Measurements from ENCODE around the gene SH3PXD2A. TPM values are rescaled to one million over a fixed set of nuclear protein-coding genes. Genes with fewer than 3 reads are reported as not detected.
"Not testable (repeated sequence)": the region's sequence is repeated elsewhere in the genome, so short reads cannot be mapped to it uniquely, and the experiment has no call there.

Gene SH3PXD2A
- polyA plus RNA-seq, 3 donors: 3.0 to 61.0 (median 36.1) TPM

DNA sequence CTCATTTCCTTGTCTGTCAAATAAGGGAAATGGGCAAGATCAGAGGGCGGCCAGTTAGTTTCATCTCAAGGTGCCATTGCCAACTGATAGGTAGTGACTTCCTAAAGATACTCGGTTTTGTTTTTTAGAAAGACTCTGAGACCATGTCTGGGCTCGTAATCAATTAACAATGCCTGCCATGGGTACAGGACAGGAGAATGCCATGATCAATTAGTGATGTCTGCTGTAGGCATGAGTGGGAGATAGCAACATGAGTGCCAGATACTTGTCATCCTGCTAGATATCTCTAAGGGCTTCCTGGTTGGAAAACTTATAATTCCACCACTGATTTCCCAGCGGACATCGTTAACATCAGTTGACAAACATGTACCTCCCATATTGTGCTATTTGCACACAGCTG lies 64.8 kb downstream of the SH3PXD2A start:
- WGBS, 3 donors: 91 to 95% (median 93%) methylated on average over 5 of the region's 5 CpGs
- H3K27ac ChIP-seq (ENCODE audit: low read depth, low read length): no peak overlapping the region

- 44 to 67% (median 49%) methylated on average over 7 of the region's 7 CpGs for WGBS, 3 donors
- H3K27ac ChIP-seq (ENCODE audit: low read depth, low read length): no peak overlapping the region
Observed at GRCh38 chr10:103789771-103790201, 65.6 kb downstream of the SH3PXD2A start.

DNA sequence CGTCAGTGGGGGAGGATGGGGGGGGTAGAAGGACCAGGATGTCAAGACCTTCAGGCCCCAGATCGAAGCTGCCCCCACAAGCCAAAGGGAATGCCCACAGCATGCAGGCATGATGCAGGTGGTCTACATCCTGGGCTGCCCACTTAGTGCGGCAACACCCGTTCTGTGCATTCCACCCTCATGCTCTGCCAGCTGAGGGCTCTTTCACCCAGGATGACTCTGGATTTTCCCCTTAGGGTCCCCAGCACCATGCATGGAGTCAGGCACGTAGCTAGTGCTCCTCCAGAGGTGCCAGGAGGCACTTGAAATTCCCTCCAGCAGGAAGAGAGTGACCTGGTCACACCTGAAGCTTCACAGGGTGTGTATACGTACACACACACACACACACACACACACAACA lies 66.2 kb downstream of the SH3PXD2A start:
- no peak overlapping the region for H3K27ac ChIP-seq (ENCODE audit: low read depth, low read length)
- WGBS, 3 donors: 78 to 89% (median 89%) methylated on average over 6 of the region's 6 CpGs

GRCh38 chr10:103787331-103787730 lies 68.0 kb downstream of the SH3PXD2A start:
- no peak overlapping the region for H3K27ac ChIP-seq (ENCODE audit: low read depth, low read length)
- WGBS, 3 donors: 46 to 88% (median 76%) methylated on average over 3 of the region's 3 CpGs

DNA sequence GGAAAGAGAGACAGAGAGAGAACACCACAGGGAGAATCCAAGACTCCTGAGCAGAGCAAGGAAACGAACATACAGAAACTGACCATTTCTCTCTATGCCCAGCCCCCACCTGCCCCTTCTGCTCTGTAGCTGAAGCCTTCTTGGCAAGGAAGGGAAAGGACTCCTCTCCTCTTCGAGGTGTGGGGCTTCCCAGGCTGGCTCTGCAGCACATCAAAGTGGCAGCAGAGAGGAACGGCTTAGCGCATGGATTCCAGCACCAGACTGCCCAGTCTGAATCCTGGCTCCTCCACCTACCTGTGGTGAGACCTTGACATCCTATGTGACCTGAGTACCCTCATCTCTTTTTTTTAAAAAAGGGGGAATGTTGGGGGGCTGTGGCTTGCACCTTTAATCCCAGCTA lies 69.4 kb downstream of the SH3PXD2A start:
- no peak overlapping the region for H3K27ac ChIP-seq (ENCODE audit: low read depth, low read length)
- 67 to 82% (median 79%) methylated on average over 4 of the region's 4 CpGs for WGBS, 3 donors

DNA sequence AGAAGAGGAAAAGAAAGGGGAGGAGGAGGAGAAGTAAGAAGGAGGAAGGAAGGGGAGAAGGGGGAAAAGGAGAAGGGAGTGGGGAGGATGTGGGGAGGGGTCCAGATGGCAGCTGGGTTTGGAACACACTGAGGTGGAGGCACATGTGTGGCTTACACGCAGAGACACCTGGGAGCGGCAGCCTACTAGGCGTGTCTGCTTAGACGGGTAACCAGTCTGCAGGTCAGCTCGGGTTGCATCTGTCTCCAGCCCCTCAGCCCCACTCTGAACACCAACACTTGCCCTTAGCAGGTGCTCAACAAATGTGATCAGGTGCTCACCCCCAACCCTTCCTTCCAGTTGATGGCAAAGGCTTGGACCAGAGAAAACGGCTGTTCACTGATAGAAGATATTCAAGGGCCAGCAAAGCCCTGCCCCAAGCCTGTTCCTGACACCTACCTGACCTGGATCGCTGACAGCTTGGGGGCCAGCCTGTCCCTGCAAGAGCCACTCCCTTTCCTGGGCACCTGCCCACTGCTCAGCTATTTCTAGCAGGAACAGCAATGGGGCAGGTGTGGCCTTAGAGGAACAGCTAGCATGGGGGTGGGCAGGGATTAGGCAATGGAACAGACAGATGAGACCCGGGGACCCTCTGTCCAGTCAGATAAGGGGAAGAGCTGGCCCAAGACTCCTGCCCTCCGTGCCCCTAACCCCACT lies 70.5 kb downstream of the SH3PXD2A start:
- H3K27ac ChIP-seq (ENCODE audit: low read depth, low read length): no peak overlapping the region
- 80 to 81% (median 80%) methylated on average over 9 of the region's 9 CpGs for WGBS, 3 donors

DNA sequence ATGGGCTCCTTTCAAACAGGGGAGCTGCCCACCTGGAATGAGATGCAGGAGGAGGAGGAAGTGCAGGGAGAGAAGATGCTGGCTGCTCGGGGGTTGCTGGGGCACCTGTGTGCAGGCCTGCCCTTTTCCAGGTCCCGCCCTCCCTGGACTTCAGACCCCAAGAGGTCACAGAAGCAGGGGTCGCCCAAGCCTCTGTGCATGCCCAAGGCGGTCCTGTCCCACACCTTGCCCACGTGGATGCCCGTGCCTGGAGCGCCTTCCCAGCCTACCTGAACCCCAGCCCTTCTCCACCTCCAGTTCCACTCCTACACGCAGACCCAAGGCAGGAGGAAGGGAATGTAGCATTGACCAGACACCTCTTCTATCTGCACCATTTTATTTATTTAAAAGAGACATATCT lies 71.3 kb downstream of the SH3PXD2A start:
- whole genome bisulfite sequencing, 3 donors: 81 to 93% (median 88%) methylated on average over 8 of the region's 8 CpGs
- no peak overlapping the region for H3K27ac ChIP-seq (ENCODE audit: low read depth, low read length)

DNA sequence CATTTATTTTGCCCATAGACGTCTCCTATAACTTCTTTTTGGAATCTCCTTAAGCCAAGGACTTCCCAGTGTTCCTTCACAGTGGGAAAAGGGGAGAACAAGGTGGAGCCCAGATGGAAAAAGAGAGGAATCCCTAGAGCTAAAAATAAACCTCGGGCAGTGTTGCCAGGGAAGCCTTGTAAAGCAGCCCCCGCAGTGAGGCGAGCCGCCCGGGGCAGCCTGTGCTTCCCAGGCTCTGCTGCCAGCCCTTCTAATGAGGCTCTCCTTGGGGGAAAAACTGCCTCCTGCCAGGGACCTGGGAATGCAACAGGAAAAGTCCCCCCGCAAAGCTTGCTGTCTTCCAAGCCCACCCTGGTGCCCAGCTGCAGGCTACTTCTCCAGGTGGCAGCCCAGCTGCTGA lies 71.7 kb downstream of the SH3PXD2A start:
- no peak overlapping the region for H3K27ac ChIP-seq (ENCODE audit: low read depth, low read length)
- 68 to 85% (median 82%) methylated on average over 7 of the region's 7 CpGs for WGBS, 3 donors

DNA sequence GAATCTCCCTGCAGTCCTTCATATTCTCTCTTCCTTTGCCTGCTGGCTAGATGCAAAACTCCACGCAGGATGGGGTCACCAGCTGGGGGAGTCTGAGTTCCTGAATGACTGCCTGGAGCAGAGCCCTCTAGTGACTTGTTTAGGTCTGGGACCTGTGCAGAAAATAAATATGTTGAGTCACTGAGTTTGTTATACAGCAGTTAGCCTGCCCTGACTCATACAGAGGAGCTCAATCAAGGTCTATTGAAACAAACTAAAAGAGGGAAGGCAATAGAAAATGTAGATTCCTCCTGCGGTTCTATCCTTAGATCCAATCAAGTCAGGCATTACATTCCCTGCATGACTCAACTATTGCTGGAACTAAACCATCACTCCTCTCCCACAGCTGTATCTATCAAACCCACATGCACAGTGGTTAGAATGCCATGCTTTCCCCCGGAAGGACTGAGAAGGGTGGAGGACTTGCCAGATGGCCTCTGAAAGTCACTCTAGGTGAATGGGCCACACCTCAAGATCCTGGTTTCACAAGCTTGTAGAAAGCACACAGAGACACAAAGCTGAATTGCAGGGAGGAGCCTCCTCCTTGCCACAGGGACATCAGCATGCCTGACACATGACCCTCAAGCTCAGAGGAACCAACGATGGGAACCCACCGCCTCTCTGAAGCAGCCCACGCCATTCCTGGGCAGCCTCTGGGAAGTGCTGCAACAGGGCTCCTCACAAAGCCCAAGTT lies 73.9 kb downstream of the SH3PXD2A start:
- 82 to 91% (median 84%) methylated on average over 6 of the region's 6 CpGs for WGBS, 3 donors

DNA sequence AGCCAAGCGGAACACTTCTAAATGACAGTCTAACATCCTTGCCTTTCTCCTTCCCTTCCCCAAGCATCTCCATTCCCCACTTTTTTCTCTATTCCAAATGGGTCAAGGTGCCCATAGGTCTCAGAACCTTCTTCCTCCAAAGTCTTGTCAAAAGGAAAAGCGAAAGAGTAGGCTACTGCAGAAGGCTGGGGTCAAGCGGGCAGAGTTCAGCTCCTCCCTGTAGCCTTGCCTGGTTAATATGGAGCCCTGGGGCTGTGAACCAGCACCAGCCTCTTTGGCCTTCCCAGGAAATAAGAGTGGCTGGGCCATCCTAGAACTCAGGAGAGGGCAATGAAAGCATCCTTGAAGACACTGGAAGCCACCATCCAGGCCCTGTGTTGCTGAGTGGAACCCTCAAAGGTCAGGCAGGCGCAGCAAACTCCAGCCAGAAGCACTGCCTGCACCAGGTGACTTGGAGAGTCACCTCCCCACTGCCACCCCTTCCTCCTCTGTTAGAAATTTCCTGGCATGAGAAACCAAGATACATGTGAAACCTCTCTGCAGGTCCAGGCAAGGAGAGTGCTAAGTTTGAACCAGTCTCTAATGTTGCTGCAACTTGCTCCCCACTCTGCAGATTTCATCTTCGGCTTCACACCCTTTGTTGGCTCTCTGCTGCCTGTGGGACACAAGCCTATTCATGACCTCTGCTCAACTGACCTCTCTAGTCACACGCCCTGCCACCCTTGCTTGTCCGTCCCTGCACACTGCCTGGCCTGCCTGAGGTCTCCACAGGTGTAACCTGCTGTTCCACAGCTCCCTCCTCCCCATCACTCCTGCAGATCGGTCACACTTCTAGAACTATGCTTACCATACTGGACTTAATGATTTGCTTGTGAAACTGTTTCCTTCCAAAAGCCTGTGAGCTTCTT lies 74.9 kb downstream of the SH3PXD2A start:
- no peak overlapping the region for H3K27ac ChIP-seq (ENCODE audit: low read depth, low read length)
- WGBS, 3 donors: 81 to 83% (median 82%) methylated on average over 8 of the region's 8 CpGs

More for the DNA sequence above, 73.9 kb downstream of the SH3PXD2A start:
- no peak overlapping the region for H3K27ac ChIP-seq (ENCODE audit: low read depth, low read length)

DNA sequence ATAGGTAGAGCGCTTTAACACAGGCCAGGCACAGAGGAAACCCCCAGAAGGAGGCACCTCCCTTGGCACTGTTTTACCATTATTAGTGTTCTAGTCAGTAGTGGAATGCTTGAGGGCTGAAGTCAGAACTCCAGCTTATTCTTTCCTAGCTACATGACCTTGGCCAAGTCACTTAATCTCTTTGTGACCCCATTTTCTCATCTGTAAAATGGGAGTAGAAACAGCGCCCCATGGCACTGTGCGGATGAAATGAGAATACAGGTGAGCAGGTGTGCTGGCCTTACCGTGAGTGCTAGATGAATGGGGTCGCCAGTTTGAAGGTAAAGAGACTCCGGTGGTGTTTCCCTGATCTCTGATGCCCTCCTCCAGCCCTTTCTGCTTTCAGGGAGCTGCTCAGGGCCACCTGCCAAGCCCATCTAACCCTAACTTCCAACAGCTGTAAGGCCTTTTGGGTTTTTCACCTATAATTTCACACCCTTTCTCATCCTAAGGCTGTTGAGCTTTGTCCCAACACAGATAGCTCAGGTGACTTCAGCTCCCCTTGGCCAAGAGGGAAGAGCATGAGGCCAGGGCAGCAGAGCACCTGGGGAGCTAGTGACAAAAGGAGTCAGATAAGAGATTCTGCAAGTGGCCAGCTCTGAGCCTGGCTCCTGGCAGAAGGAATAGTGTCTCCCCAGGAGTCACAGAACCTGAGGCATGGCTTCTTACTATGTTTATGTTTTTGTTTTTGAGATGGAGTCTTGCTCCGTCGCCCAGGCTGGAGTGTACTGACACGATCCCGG lies 76.8 kb downstream of the SH3PXD2A start:
- 93 to 96% (median 96%) methylated on average over 10 of the region's 10 CpGs for WGBS, 3 donors
- H3K27ac ChIP-seq (ENCODE audit: low read depth, low read length): no peak overlapping the region

DNA sequence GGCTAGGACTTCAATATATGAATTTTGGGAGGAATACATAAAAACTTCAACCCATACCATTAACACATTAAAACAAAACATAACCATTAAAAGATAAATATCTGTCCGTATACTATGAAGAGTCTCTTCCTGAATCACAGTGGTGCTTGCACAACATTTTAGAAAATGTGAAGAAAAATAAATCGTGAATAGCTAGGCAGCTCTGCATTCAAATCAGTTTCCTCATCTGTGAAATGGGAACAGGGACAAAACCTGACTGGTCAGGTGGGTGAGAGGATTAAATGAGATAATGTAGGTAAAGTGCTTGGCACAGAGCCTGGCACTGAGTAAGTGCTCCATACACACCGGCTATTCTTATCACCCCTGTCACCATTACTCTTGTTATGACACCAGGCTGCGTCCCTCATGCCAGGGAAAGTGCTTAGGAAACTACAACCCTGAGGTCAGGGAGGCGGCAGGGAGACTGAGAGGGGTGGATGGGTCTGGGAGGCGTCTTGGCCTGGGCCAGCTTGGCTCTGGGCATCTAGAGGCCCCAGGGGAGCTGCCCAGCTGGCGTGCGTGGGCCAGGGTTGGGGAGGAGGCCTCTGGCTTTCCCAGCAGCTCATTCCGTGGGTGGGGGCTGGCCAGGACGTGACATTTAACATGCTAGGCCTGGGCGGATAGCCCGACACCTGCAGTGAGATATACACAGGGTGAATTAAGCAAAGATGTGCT lies 78.3 kb downstream of the SH3PXD2A start:
- WGBS, 3 donors: 59 to 64% (median 64%) methylated on average over 12 of the region's 12 CpGs
- no peak overlapping the region for H3K27ac ChIP-seq (ENCODE audit: low read depth, low read length)

- 90 to 91% (median 90%) methylated on average over 5 of the region's 5 CpGs for WGBS, 3 donors
- H3K27ac ChIP-seq (ENCODE audit: low read depth, low read length): no peak overlapping the region
Observed at GRCh38 chr10:103775776-103776175, 79.6 kb downstream of the SH3PXD2A start.

GRCh38 chr10:103772846-103773245 lies 82.5 kb downstream of the SH3PXD2A start:
- not testable (repeated sequence) for H3K27ac ChIP-seq (ENCODE audit: low read depth, low read length)
- WGBS, 3 donors: 74 to 75% (median 74%) methylated on average over 13 of the region's 13 CpGs

DNA sequence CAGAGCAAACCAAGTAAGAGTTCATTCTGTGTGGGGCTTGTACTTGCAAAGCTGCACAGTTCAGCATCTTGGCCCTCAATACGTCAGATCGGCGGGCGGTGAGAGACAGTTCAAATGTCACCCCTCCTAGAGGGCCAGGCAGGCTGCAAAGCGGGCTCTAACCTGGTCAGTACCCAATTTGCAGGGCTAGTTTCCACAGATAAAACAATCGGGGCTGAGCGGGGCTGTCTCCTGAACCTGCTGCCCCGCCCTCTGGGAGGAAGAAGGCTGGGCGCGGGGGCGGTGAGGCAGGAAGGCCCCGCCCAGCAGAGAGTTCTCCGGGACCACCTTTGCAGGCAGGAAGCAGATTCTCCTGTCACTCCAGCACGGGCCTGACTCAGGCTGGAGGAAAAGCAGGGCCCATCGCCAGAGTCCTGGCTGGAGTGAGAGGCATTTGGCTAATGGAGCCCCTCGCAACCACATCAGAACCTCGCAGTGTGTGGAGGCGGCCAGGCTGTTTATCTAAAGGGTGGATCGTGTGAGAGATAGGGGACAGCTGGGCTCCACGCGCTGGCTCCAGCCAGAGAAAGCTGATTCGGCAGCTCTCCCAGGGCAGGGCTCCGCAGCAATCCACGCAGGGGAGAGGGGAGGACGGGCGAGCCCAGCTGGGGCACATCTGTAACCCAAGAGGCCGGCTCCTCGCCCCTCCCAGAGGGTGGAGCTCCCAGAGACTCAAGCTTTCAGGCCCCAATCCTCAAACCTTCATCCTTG lies 83.1 kb downstream of the SH3PXD2A start:
- 2 to 5% (median 2%) methylated on average over 28 of the region's 28 CpGs for WGBS, 3 donors
- no peak overlapping the region for H3K27ac ChIP-seq (ENCODE audit: low read depth, low read length)

DNA sequence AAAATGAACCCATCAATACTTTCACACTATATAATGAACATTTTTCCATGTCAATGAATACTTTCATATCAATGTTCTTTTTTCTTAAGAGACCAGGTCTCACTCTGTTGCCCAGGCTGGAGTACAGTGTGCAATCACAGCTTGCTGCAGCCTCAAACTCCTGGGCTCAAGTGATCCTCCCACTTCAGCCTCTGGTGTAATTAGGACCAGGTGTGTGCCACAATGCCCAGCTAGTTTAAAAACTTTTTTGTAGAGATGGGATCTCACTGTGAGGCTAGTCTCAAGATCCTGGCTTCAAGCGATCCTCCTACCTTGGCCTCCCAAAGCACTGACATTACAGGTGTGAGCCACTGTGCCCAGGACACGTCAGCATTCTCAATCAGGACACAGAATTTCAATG lies 85.2 kb downstream of the SH3PXD2A start:
- WGBS, 3 donors: 96 to 98% (median 97%) methylated on average over 2 of the region's 2 CpGs
- no peak overlapping the region for H3K27ac ChIP-seq (ENCODE audit: low read depth, low read length)

GRCh38 chr10:103769176-103769575 lies 86.2 kb downstream of the SH3PXD2A start:
- H3K27ac ChIP-seq (ENCODE audit: low read depth, low read length): no peak overlapping the region
- 90 to 97% (median 94%) methylated on average over 10 of the region's 10 CpGs for WGBS, 3 donors

Data from adipose tissue (tissue), 3 donors.